ENCODE results near the gene CMTM6. TPM values are rescaled to one million over a fixed set of nuclear protein-coding genes. Genes with fewer than 3 reads are reported as not detected.
"Not testable (repeated sequence)": the region's sequence is repeated elsewhere in the genome, so short reads cannot be mapped to it uniquely, and the experiment has no call there.

CMTM6 gene
- total RNA-seq, 2 experiments from 2014 or later: 87.7 to 89.1 TPM

DNA sequence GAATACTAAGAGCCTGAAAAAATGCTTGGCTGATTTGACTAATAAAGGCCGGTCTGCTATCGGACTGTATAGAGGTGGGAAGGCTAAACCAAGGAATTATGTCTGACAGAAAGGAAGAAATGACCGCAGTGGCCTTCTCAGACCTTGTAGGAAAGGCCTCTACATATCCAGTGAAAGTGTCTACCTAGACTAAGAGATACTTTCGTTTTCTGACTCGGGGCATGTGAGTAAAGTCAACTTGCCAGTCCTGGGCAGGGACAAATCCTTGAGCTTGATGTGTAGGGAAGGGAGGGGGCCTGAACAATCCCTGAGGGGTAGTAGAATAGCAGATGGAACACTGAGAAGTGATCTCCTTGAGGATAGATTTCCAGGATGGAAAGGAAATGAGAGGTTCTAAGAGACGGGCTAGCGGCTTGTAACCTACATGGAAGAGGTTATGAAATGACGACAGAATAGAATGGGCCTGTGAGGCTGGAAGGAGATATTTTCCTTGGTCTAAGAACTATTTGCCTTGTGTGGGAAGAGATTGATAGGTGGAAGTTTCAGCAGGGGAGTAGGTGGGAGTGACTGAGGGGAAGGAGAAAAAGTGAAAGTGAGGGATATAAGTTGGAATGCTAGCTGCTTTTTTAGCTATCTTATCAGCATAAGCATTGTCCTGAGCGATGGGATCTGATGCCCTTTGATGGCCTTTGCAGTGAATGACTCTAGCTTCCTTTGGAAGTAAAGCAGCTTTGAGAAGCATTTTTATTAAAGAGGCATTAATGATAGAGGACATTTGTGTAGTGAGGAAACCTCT, 40.3 kb downstream of the CMTM6 start:
- H3K36me3 Mint-ChIP-seq; H3K27ac Mint-ChIP-seq; H3K9me3 Mint-ChIP-seq; H3K27me3 Mint-ChIP-seq; H3K4me3 Mint-ChIP-seq; intact Hi-C loops (cut with micrococcal nuclease): not testable (repeated sequence)
- POLR2A ChIA-PET: interaction anchor here (1.0 kb wide), 1 partner anchor 23 kb away, joined by 4 read pairs; no protein-coding TSS in a partner anchor
- peak; percentile 28 for DNase-seq
- H3K4me1 Mint-ChIP-seq (ENCODE audit: low read depth): peaks cover 15% of the 10 kb centered on the region
- CTCF ChIA-PET: interaction anchor here (0.6 to 1.5 kb wide), 2 partner anchors 39 to 88 kb away, joined by 3 to 4 read pairs; no protein-coding TSS in a partner anchor

DNA sequence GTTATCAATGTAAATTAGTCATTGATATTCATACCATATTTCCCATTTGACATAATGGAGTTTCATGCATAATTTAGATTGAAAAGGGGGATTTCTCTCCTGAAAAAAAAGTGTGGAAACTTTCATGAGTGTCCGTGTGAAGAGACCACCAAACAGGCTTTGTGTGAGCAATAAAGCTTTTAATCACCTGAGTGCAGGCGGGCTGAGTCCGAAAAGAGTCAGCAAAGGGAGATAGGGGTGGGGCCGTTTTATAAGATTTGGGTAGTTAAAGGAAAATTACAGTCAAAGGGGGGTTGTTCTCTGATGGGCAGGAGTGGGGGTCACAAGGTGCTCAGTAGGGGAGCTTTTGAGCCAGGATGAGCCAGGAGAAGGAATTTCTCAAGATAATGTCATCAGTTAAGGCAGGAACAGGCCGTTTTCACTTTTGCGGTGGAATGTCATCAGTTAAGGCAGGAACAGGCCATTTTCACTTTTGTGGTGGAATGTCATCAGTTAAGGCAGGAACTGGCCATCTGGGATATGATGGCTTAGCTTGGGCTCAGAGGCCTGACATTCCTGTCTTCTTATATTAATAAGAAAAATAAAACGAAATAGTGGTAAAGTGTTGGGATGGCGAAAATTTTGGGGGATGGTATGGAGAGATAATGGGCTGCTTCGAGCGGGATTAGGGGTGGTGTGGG, 41.7 kb downstream of the CMTM6 start:
- peaks cover 24% of the 10 kb centered on the region for H3K4me1 Mint-ChIP-seq (ENCODE audit: low read depth)
- POLR2A ChIA-PET: interaction anchor here (1.6 kb wide), 1 partner anchor 28 kb away, joined by 9 read pairs; no protein-coding TSS in a partner anchor
- intact Hi-C loops (cut with micrococcal nuclease): loop anchor here (1.0 to 2.0 kb wide), 3 partner anchors 28 to 60 kb away; no protein-coding TSS in a partner anchor
- not testable (repeated sequence) for DNase-seq, H3K9me3 Mint-ChIP-seq, H3K27me3 Mint-ChIP-seq, H3K36me3 Mint-ChIP-seq, H3K27ac Mint-ChIP-seq
- H3K4me3 Mint-ChIP-seq: peak overlapping the region; percentile 63
- CTCF ChIA-PET: interaction anchor here (1.1 to 1.9 kb wide), 2 partner anchors 37 to 86 kb away, joined by 3 to 11 read pairs; no protein-coding TSS in a partner anchor

DNA sequence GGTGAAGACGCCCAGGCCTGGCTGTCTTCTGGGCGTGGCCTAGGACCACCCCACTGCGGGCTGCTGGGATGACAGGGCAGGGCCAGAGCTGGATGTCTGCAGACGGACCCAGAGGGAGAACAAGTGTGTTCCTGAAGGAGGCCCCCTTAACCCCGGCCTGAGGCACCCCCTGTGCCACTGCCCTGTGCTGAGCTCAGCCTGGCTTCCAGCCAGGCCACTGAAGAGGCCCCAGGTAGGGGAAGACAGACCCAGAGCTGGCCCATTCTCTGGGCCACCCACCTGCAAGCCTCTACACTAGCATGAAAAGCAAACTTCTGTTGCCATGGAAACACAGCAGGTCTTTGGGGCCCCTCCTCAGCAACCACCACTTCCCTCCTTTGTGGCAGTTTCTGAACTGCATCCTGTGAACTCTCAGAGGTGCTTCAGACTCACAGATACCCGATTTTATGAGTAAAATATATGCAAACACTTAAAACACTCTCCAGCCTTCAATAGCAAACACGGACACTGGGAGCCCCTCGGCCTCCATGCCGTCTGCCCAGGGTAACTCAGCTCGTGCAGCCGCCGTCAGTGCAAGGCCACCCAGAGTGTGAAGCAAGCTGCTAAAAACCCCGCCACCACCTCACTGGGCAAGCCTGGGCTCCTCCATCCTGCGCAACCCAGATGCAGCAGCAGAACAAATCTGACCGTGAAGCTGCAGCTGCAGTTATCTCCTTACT, 42.5 kb downstream of the CMTM6 start:
- Mint-ChIP-seq H3K4me3 (peak overlapping the region; percentile 63), H3K36me3 (peaks cover 6% of the 10 kb centered on the region), H3K27ac (no peak overlapping the region), H3K9me3 (no peaks in the 10 kb centered on the region), H3K4me1 (ENCODE audit: low read depth) (peaks cover 31% of the 10 kb centered on the region), H3K27me3 (no peaks in the 10 kb centered on the region)
- peak; percentile 86 for DNase-seq
- ChIA-PET POLR2A (interaction anchor here (1.6 kb wide), 1 partner anchor 27 kb away, joined by 9 read pairs; no protein-coding TSS in a partner anchor), CTCF (interaction anchor here (0.8 to 1.9 kb wide), 4 partner anchors 9 to 85 kb away, joined by 3 to 11 read pairs (median 6); no protein-coding TSS in a partner anchor)
- intact Hi-C loops (cut with micrococcal nuclease): loop anchor here (1.0 to 2.0 kb wide), 3 partner anchors 27 to 59 kb away; no protein-coding TSS in a partner anchor

DNA sequence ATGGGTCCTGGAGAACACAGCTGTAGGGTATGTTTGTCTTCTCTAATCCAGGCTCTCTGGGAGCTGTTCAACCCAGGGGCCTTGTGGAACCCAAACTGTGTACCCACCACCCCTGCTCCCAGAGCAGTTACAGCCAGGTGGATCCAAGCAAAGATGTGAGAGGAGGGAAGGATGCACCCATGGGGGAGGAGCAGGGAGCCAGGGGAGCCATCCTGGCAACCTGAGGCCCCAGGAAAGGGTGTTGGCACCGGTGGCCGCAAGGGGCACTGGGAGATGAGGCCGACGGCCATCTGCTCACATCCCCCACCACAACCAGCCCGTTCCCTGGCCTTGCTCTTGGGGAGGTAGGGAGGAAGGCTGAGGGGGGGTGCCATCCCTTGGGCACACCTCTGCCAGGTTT, 43.2 kb downstream of the CMTM6 start:
- Mint-ChIP-seq H3K4me1 (ENCODE audit: low read depth) (peaks cover 35% of the 10 kb centered on the region), H3K4me3 (no peak overlapping the region), H3K36me3 (peaks cover 9% of the 10 kb centered on the region), H3K27me3 (no peaks in the 10 kb centered on the region), H3K27ac (no peak overlapping the region), H3K9me3 (no peaks in the 10 kb centered on the region)
- ChIA-PET CTCF (interaction anchor here (0.6 to 1.9 kb wide), 6 partner anchors 8 to 84 kb away, joined by 3 to 11 read pairs (median 4); no protein-coding TSS in a partner anchor), POLR2A (interaction anchor here (0.6 to 1.6 kb wide), 2 partner anchors 27 to 44 kb away, joined by 3 to 9 read pairs; no protein-coding TSS in a partner anchor)
- no peak for DNase-seq
- intact Hi-C loops (cut with micrococcal nuclease): no loop called here

DNA sequence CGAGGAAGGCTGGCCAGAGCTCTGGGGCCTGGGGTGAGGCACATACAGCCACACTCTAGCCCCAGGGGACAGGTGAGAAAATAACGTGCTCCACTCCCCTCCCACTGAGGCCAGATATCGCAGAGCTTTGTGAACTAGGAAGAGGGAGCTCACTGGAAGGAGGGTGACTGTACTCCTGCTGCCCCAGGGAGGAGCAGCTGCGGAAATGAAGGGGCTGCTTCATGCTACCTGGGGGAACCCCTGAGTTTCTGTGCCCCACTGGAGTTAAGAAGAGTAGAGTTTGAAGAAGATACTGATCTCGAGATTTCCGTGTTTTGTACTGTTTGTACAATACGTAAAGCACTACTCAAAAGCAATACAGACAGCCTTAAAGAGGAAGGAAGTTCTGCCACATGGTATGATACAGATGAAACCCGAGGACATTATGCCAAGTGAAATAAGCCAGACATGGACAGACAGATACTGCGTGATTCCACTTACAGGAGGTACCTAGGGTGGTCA, 44.6 kb downstream of the CMTM6 start:
- ChIA-PET POLR2A (interaction anchor here (1.3 kb wide), 1 partner anchor 19 kb away, joined by 4 read pairs; no protein-coding TSS in a partner anchor), CTCF (interaction anchor here (1.0 to 5.0 kb wide), 3 partner anchors 10 to 83 kb away, joined by 3 to 35 read pairs (median 3); no protein-coding TSS in a partner anchor)
- Mint-ChIP-seq H3K4me3 (peak overlapping the region; percentile 38), H3K9me3 (no peaks in the 10 kb centered on the region), H3K36me3 (peaks cover 13% of the 10 kb centered on the region), H3K27me3 (no peaks in the 10 kb centered on the region), H3K27ac (peak overlapping the region; percentile 88), H3K4me1 (ENCODE audit: low read depth) (peaks cover 35% of the 10 kb centered on the region)
- intact Hi-C loops (cut with micrococcal nuclease): loop anchor here (1.0 kb wide), 1 partner anchor 19 kb away; no protein-coding TSS in a partner anchor
- peak; percentile 69 for DNase-seq

DNA sequence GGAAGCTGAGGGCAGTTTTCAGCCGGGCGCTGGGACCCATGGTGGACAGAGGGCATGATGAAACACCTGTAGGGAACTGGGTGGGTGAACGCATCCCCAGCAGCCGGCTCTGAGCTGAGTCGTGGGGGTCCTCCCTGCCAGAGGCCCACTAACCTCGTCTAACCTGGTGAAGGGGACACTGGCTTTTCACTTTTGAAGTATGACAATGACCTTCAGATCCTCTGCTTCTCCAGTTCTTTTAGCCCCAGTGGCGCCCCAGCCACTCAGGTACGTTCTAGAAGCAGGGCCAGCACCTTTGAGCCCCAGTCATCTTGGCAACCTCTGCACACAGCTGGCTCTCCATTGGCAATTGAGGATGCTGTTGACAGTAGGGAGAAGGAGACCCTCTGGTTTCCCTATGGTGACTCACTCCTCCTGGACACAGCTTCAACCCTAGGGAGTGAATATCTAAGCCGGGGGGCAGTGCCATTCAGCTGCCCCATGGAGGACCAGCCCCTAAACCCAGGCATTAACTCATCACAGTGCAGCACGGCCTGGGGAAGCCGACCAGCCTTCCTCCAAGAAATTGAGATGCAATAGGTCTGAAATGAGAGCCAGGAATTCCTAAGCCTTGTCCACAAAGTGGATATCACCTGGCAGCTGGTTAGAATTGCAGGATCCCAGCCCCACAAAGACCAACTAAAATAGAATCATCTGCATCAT, 46.1 kb downstream of the CMTM6 start:
- Mint-ChIP-seq H3K9me3 (no peaks in the 10 kb centered on the region), H3K27me3 (no peaks in the 10 kb centered on the region), H3K4me1 (ENCODE audit: low read depth) (peaks cover 38% of the 10 kb centered on the region), H3K4me3 (no peak overlapping the region), H3K27ac (peak overlapping the region; percentile 46), H3K36me3 (peaks cover 20% of the 10 kb centered on the region)
- intact Hi-C loops (cut with micrococcal nuclease): no loop called here
- DNase-seq: no peak
- POLR2A ChIA-PET: interaction anchor here (0.9 to 1.6 kb wide), 3 partner anchors 18 to 44 kb away, joined by 3 to 5 read pairs (median 3); no protein-coding TSS in a partner anchor
- CTCF ChIA-PET: interaction anchor here (1.0 to 5.0 kb wide), 4 partner anchors 11 to 81 kb away, joined by 3 to 35 read pairs (median 4); no protein-coding TSS in a partner anchor

DNA sequence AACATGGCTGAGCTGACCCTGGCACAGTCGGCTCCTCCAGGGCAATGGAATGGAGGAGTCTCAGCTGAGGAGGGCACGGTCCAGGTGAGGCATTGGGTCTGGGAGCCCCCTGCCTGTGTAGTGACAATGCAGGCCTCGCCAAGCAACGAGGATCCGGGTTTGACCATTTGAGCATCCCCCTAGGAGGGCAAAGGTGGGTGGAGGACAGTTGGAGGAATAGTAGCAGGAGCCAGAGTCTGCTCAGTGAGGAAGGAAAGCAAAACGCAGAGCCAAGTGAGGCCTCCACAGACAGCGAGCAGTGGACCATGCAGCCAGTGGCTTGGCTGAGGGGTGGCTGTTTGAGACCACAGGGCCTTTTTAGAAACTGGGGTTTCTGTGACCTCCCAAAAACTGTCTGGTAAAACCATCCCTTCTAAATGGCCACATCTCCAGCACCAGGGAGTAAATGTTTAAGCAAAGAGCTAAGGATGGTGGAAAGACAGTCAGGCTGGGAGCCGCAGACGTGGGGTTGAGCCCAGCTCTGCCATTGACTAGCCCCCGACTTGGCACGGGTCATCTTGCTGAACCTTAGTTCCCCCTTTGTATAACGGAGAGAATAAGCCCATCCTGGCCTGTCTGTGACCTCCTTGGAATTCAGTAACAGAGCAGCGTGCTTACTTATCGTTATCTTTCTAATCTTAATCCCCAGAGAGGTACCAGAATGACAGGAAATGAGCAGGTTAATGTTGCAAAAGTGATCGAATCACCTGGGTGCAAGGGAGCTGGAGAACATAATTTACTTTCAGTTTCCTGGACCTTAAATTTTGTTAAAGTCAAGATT, 46.8 kb downstream of the CMTM6 start:
- DNase-seq: no peak
- H3K27ac Mint-ChIP-seq: peak overlapping the region; percentile 46
- ChIA-PET CTCF (interaction anchor here (1.0 to 5.0 kb wide), 4 partner anchors 12 to 160 kb away, joined by 3 to 35 read pairs (median 4); no protein-coding TSS in a partner anchor), POLR2A (interaction anchor here (0.9 to 1.6 kb wide), 3 partner anchors 17 to 43 kb away, joined by 3 to 5 read pairs (median 3); no protein-coding TSS in a partner anchor)
- intact Hi-C loops (cut with micrococcal nuclease): no loop called here
- peaks cover 38% of the 10 kb centered on the region for H3K4me1 Mint-ChIP-seq (ENCODE audit: low read depth)
- H3K4me3 Mint-ChIP-seq: no peak overlapping the region
- no peaks in the 10 kb centered on the region for H3K9me3 Mint-ChIP-seq
- H3K36me3 Mint-ChIP-seq: peaks cover 22% of the 10 kb centered on the region
- H3K27me3 Mint-ChIP-seq: no peaks in the 10 kb centered on the region

DNA sequence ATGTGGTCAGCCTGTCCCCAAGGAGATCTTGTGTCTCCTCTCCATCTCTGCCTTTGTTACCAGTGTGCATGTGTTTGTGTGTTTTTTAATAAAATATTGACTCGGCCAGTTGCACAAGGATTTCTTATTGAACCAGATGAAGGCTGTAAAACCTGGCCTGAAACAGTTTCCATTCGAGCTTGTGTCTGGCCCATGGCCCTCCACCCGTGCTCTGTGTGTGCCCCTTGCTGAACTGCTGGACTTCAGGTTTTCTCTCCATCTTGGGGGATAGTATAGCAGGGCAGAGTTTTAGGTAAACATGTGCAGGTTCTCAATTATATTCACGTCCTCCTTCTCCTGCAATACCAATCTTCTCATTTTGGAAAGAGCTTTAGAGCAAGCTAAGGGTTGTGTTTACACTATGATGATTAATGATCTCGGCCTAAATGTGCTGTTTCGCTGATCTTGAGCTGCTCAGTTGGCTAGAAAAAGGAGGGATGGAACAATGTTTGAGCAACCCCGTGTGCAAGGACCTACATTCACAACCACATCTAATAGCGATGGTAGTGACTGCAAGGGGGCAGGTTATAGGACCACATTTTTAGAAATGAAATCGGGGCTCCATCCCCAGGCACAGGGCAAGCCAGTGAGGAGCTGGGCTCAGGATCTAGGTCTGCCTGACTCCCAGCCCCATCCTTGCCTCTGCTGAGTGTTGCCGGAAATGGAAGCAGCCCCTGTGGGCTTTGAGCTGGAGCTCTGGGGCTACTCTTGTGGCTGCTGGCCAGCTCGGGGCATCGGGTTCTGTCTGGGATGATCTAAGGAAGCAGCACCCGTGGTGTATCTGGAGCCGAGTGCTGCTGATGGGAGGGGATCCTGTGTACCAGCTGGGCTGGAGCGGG, 47.7 kb downstream of the CMTM6 start:
- Mint-ChIP-seq H3K36me3 (peaks cover 30% of the 10 kb centered on the region), H3K4me3 (no peak overlapping the region), H3K27ac (peak overlapping the region; percentile 46), H3K4me1 (ENCODE audit: low read depth) (peaks cover 41% of the 10 kb centered on the region), H3K9me3 (no peaks in the 10 kb centered on the region), H3K27me3 (no peaks in the 10 kb centered on the region)
- intact Hi-C loops (cut with micrococcal nuclease): no loop called here
- DNase-seq: no peak
- CTCF ChIA-PET: interaction anchor here (1.0 to 5.0 kb wide), 4 partner anchors 13 to 159 kb away, joined by 3 to 35 read pairs (median 5); no protein-coding TSS in a partner anchor
- POLR2A ChIA-PET: interaction anchor here (1.5 to 1.6 kb wide), 2 partner anchors 16 to 42 kb away, joined by 3 to 5 read pairs; no protein-coding TSS in a partner anchor

DNA sequence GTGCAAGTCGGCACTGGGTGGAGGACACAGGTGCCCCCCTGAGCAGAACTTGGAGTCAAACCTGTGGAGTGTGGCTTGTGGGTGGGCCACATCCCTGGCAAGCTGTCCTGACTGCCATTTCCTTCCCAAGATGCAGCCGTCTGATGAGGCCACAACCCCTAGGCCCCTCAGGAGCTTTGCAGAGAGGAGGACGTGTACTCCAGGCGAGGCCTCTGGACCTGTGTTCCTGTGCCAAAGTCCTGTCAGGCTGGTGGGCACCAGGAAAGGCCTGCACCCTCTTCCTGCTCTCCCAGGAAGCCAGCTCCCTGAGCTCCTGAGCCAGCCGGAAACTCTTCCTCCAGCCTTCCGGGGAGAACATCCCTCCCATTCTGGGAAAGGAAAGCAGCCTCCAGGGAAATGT, 48.5 kb downstream of the CMTM6 start:
- Mint-ChIP-seq H3K4me1 (ENCODE audit: low read depth) (peaks cover 41% of the 10 kb centered on the region), H3K36me3 (peaks cover 32% of the 10 kb centered on the region), H3K9me3 (no peaks in the 10 kb centered on the region), H3K27me3 (no peaks in the 10 kb centered on the region), H3K4me3 (no peak overlapping the region), H3K27ac (peak overlapping the region; percentile 46)
- ChIA-PET POLR2A (no interaction called here), CTCF (interaction anchor here (1.1 to 5.0 kb wide), 2 partner anchors 14 to 16 kb away, joined by 4 to 35 read pairs; no protein-coding TSS in a partner anchor)
- no peak for DNase-seq
- intact Hi-C loops (cut with micrococcal nuclease): no loop called here

Measured in activated CD4-positive, alpha-beta memory T cell treated with anti-CD3 and anti-CD28 coated beads for 36 hours (primary cell).